HEK293 (cell line): Measurements from ENCODE around the gene ALDH9A1.
"Not testable (repeated sequence)": the region's sequence is repeated elsewhere in the genome, so short reads cannot be mapped to it uniquely, and the experiment has no call there.

Experiments
- CTCF ChIA-PET: fragments of 350-600 bp; formaldehyde crosslinking; extraction: SDS; loops from one replicate; lab custom pipeline; 2021; ENCODE audit warnings: antibody characterized with exemption; lab: Yijun Ruan, JAX
- POLR2A ChIA-PET: fragments of 300-600 bp; formaldehyde crosslinking; extraction: SDS; loops from one replicate; lab custom pipeline; 2020; ENCODE audit warnings: antibody characterized with exemption, inconsistent platforms; lab: Yijun Ruan, JAX
- H3K27ac ChIP-seq: fragments of 200-500 bp; sonication (Bioruptor generic); 2 replicates; pipeline ENCODE4 v1.5.1; 2014; ENCODE audit warnings: low read depth, low read length, control low read depth, inconsistent platforms; ENCODE audit errors: extremely low read depth
- H3K36me3 ChIP-seq, 2 experiments: fragments of 200-500 bp in 1 of 2; sonication (Bioruptor generic) in 1 of 2; 1 replicate in 1 of 2; 2 replicates in 1 of 2; pipeline ENCODE4 v1.5.1; 2014 to 2017; ENCODE audit warnings: inconsistent platforms in 2 of 2, low read length in 2 of 2; ENCODE audit not compliant: control insufficient read depth in 2 of 2, insufficient read depth in 1 of 2
- H3K4me1 ChIP-seq: fragments of 200-500 bp; sonication (Bioruptor generic); 2 replicates; pipeline ENCODE4 v1.5.1; 2014; ENCODE audit warnings: mild to moderate bottlenecking, low read length, inconsistent platforms; ENCODE audit not compliant: control insufficient read depth, insufficient read depth
- H3K4me3 ChIP-seq: 2 replicates; pipeline ENCODE4 v1.5.1; 2011; ENCODE audit warnings: low read depth, mild to moderate bottlenecking, control low read depth, low read length, moderate library complexity
- H3K9me3 ChIP-seq: fragments of 200-500 bp; sonication (Bioruptor generic); 2 replicates; pipeline ENCODE4 v1.5.1; 2014; ENCODE audit warnings: low read depth, low read length, inconsistent platforms; ENCODE audit not compliant: control insufficient read depth, insufficient read depth
- GLIS2 ChIP-seq: fragments of 450-650 bp; formaldehyde crosslinking; IDR thresholded peaks from 2 replicates; pipeline ENCODE4 v1.5.1; 2016; ENCODE audit warnings: missing biosample characterization, missing genetic modification characterization
- HOXA7 ChIP-seq: sonication (generic); formaldehyde crosslinking; IDR thresholded peaks from 2 replicates; pipeline ENCODE4 v1.8.1; 2022; ENCODE audit warnings: missing genetic modification reagents, borderline replicate concordance
- PRDM6 ChIP-seq: fragments of 450-650 bp; formaldehyde crosslinking; IDR thresholded peaks from 2 replicates; pipeline ENCODE4 v1.5.1; 2017; ENCODE audit warnings: missing biosample characterization, missing genetic modification characterization
- WT1 ChIP-seq: fragments of 450-650 bp; formaldehyde crosslinking; IDR thresholded peaks from 2 replicates; pipeline ENCODE4 v1.5.1; 2016; ENCODE audit warnings: missing biosample characterization, missing genetic modification characterization
- ZBTB44 ChIP-seq: fragments of 450-650 bp; IDR thresholded peaks from 2 replicates; pipeline ENCODE4 v1.5.1; 2018; ENCODE audit warnings: missing biosample characterization, mild to moderate bottlenecking, missing genetic modification characterization
- ZFP37 ChIP-seq: fragments of 450-650 bp; formaldehyde crosslinking; IDR thresholded peaks from 2 replicates; pipeline ENCODE4 v1.5.1; 2016; ENCODE audit warnings: missing biosample characterization, missing genetic modification characterization
- ZNF155 ChIP-seq: fragments of 450-650 bp; formaldehyde crosslinking; IDR thresholded peaks from 2 replicates; pipeline ENCODE4 v1.5.1; 2016; ENCODE audit warnings: missing biosample characterization, missing genetic modification characterization
- ZNF302 ChIP-seq: fragments of 450-650 bp; formaldehyde crosslinking; IDR thresholded peaks from 2 replicates; pipeline ENCODE4 v1.5.1; 2016; ENCODE audit warnings: missing biosample characterization, missing genetic modification characterization, low read depth
- ZNF449 ChIP-seq: fragments of 450-650 bp; formaldehyde crosslinking; IDR thresholded peaks from 2 replicates; pipeline ENCODE4 v1.5.1; 2017; ENCODE audit warnings: missing biosample characterization, mild to moderate bottlenecking, missing genetic modification characterization, moderate library complexity
- ZNF677 ChIP-seq: fragments of 450-650 bp; IDR thresholded peaks from 2 replicates; pipeline ENCODE4 v1.5.0; 2018; ENCODE audit warnings: missing biosample characterization, mild to moderate bottlenecking, missing genetic modification characterization, moderate library complexity
- ZNF747 ChIP-seq: fragments of 450-650 bp; formaldehyde crosslinking; IDR thresholded peaks from 2 replicates; pipeline ENCODE4 v1.5.1; 2016; ENCODE audit warnings: missing biosample characterization, missing genetic modification characterization
- ZNF777 ChIP-seq: fragments of 450-650 bp; formaldehyde crosslinking; IDR thresholded peaks from 2 replicates; pipeline ENCODE4 v1.5.1; 2017; ENCODE audit warnings: missing biosample characterization, missing genetic modification characterization, borderline replicate concordance
- ZNF791 ChIP-seq: fragments of 450-650 bp; formaldehyde crosslinking; IDR thresholded peaks from 2 replicates; pipeline ENCODE4 v1.5.1; 2016; ENCODE audit warnings: missing biosample characterization, missing genetic modification characterization
- ZSCAN18 ChIP-seq: fragments of 450-650 bp; formaldehyde crosslinking; IDR thresholded peaks from 2 replicates; pipeline ENCODE4 v1.5.1; 2016; ENCODE audit warnings: missing biosample characterization, missing genetic modification characterization
- ZXDB ChIP-seq: fragments of 450-650 bp; formaldehyde crosslinking; IDR thresholded peaks from 2 replicates; pipeline ENCODE4 v1.5.1; 2016; ENCODE audit warnings: missing biosample characterization, missing genetic modification characterization

ALDH9A1 gene

GRCh38 chr1:165639821-165640623 is 58.3 kb downstream of the ALDH9A1 start:
- no peak for TF ChIP-seq ZNF155 (tag by site-specific recombination)
- TF ChIP-seq ZXDB: no peak
- no peak for TF ChIP-seq PRDM6 (tag by site-specific recombination)
- no peak for TF ChIP-seq ZNF302 (tag by site-specific recombination)
- TF ChIP-seq ZNF449 (tag by site-specific recombination): no peak
- no peak overlapping the region for H3K4me3 ChIP-seq
- H3K4me1 ChIP-seq: no peaks in the 10 kb centered on the region; the same call in 1 of the 2 replicates
- ChIA-PET CTCF (interaction anchor here (0.9 kb wide), 1 partner anchor 247 kb away, joined by 3 read pairs; no protein-coding TSS in a partner anchor), POLR2A (no interaction called here)
- peaks cover 0 to 8% of the 10 kb centered on the region in 2 experiments; a peak in 2 of 3 replicates for H3K36me3 ChIP-seq
- no peaks in the 10 kb centered on the region for H3K9me3 ChIP-seq
- no peak overlapping the region for H3K27ac ChIP-seq

GRCh38 chr1:165638211-165638610 is 60.2 kb downstream of the ALDH9A1 start:
- H3K27ac ChIP-seq, H3K4me1 ChIP-seq, CTCF ChIA-PET, POLR2A ChIA-PET, H3K9me3 ChIP-seq, H3K4me3 ChIP-seq, H3K36me3 ChIP-seq: not testable (repeated sequence)

- H3K4me1 ChIP-seq: peaks cover 2% of the 10 kb centered on the region
- POLR2A ChIA-PET: interaction anchor here (1.4 kb wide), 1 partner anchor 8 kb away, joined by 4 read pairs; no protein-coding TSS in a partner anchor
Measured at GRCh38 chr1:165637427-165637826, 60.9 kb downstream of the ALDH9A1 start.

GRCh38 chr1:165635823-165636222 is 62.5 kb downstream of the ALDH9A1 start:
- no peak overlapping the region for H3K27ac ChIP-seq
- peaks cover 5% of the 10 kb centered on the region for H3K4me1 ChIP-seq
- H3K4me3 ChIP-seq: no peak overlapping the region
- ChIA-PET CTCF (no interaction called here), POLR2A (no interaction called here)
- TF ChIP-seq ZNF791 (tag by site-specific recombination) (no peak), ZNF677 (no peak), HOXA7 (CRISPR knock-in tag) (no peak), ZSCAN18 (no peak)
- peaks cover 0 to 8% of the 10 kb centered on the region in 2 experiments; a peak in 2 of 3 replicates for H3K36me3 ChIP-seq
- H3K9me3 ChIP-seq: no peaks in the 10 kb centered on the region

More at GRCh38 chr1:165637427-165637826, 60.9 kb downstream of the ALDH9A1 start:
- TF ChIP-seq GLIS2: no peak
- no peak for TF ChIP-seq ZNF747
- no peak for TF ChIP-seq ZBTB44 (tag by site-specific recombination)
- no peak for TF ChIP-seq WT1
- no peak for TF ChIP-seq ZFP37 (tag by site-specific recombination)
- no peak for TF ChIP-seq ZNF777 (tag by site-specific recombination)
- no peak for TF ChIP-seq ZNF677
- CTCF ChIA-PET: no interaction called here
- Histone ChIP-seq H3K9me3 (no peaks in the 10 kb centered on the region), H3K27ac (no peak overlapping the region), H3K4me3 (no peak overlapping the region), H3K36me3 (peaks cover 0 to 8% of the 10 kb centered on the region in 2 experiments; a peak in 2 of 3 replicates)
